NCI-H146 (cell line): ENCODE measurements around the gene TTC28.

ENCODE experiments used
- DNase-seq: peaks from one replicate; lab custom pipeline; 2025; lab: John Stamatoyannopoulos, UW

Gene TTC28

DNA sequence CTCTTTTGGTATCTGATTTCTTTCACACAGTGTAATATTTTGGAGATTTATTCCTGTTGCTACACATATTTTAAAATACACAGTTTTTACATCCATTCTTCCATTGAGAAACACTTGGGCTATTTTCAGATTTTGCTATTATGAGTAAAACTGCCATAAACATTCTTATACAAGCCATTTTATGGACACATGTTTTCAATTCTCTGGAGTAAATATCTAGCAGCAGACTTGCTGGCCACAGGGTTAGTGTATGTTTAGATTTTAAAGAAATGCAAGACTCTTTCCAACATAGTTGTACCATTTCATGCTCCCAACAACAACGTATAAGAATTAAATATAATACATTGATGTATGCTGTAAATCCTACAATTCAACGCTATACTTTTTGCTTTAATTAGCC is 399.8 kb downstream of the TTC28 start:
- DNase-seq, result no peak

DNA sequence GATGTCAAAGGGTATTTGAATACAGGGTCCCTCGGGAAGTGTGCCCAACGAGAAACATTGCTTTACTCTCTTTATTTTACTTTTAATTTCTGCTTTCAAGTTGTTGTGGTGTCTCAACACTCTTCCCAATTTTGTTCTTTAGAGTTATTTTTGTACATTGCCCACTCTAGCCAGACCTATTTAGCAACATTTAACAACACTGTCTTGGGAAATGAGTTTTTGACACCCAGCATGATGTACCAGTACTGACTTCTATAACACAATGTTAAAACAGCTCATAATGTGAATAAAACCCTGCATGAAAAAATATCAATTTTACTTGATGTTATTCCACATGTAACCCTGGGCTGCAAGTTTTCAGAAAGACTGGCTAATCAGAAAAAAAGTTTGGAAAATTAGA is 410.4 kb downstream of the TTC28 start:
- no peak for DNase-seq

DNA sequence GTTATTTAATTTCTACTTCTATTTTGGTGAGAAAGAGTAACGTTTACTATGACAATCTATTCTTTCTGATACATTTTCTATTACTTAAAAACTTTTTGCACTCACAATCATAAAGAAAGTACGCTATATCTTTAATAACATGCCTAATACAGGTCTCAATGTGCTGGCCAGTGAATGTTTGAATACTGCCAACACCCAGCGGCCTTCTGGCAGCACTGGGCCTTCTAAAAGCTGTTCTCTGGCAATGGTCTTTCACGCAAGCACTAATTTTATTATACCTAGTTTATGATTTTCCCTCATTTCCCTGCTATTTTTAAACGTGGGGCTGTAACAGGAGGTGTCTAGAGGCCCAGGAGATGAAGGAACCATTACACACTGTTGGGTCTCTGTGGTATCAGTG is 410.8 kb downstream of the TTC28 start:
- DNase-seq, result no peak

DNA sequence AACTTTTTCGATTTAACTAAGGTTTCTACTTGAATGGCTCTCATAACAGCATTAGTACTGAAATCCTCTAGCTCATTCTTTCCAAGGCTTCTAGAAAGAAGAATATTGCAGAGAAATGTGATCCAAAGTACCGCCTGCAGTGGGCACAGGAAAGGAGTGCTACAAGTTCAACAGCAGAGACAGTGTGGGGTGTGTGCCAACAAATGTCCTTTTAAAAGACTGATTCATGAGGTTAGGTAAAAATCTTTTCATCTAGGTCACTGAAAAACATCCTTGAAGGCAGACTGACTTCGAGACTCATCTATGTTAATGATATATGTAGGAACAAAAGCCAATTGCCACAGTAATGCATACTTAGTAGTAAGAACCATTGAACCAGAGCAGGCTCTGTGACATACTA is 411.5 kb downstream of the TTC28 start:
- DNase-seq, result no peak

DNA sequence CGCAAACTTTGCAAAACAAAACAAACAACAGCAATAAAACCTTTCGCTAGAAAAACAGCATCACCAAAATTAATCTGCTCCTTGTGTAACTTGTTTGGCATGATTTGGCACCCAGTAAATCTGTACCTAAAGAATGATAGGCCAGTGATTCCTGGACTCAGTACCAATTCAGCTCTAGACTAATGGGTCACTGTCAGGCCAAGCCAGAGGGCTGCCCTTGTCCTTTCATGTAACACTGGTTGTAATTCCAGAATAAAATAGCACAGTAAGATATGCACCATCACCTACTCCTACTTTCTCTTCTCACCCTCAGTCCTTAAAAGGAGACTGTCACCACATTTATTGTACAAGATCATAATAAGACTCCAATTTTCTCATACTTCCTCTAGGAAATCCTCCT is 419.0 kb downstream of the TTC28 start:
- DNase-seq, result no peak

DNA sequence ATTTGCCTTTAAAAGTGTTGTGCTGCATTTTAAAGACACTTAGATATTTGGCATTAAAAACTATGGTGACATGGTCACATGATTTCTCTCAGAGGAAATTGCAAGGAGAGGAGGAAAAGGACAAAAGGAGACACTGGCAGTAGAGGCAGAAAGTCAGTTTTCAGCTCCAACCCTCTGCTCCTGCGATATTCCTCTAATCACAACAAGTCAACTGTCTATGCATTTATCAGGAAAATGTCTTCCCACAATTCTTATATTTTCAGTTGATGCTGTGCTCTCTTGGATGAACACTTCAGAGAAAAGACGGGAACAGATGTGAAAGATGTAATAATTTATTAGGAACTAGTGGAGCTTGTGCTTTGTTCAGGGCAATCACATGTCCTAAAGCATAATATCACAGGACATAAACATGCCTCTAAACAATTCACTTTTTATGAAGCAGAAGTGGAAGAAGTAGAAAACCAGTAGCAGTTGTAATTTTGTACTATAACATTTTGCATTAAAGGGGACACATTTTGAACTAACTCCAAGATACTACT is 419.8 kb downstream of the TTC28 start:
- no peak for DNase-seq

DNA sequence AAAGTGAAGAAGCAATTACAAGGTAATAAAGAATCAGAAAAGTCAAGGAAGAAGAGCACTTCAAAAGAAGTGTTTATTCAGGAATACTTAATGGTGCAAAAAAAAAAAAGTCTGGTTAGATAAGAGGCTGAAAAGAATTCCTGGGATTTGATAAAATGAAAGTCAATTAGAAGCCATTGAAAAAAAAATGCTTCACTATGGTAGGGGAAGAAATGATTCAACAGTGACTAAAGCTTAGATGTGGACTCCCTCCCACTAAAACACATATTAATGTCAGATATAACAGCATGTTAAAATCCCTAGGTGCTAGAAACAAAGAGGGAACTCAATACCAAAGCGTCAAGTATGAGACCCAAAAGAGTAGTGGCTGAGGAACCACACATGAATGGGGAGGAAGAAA is 425.2 kb downstream of the TTC28 start:
- no peak for DNase-seq

DNA sequence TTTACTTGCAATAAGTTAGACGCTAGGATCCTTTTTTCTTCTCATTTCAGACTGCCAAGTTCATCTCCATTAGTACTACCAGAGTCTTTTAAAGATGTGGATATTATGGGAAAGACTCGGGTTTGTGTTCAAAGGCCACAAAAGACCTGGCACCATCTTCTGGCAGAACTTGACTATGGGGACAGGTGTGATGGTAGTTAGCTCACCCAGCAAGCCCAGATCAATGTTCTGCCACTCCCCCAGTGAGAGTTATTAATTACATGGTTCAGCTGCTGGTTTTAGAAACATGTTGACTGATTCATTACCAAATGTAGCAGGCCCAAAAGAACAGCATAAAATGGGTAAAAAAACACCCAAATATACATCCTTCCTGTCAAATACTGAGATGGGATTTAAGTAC is 427.1 kb downstream of the TTC28 start:
- peak; percentile 73 for DNase-seq

DNA sequence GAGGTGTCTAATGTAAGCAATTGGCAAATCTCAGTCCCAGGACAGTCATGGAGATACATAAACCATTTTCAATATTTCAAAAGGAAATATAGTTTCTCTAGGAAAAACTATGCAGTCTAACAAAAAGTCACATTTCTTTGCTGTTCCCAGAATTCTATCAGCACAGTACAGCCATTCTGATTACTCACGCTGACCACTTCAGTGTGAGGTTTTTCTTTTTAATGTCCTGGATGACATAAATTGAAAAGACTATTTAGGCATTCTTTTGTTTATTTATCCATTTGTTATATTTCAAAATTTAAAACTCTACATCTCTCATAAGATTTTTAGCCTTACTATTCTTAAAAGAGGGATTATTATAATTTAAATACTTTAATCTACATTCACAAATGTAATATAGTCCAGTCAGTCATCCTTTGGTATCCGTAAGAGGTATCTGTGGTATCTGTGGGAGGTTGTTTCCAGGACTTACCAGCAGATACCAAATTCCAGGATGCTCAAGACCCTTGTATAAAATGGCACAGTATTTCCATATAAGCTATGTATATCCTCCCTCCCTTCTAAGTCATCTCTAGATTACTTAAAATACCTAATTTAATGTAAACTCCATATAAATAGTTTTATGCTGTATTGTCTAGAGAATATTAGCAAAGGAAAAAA is 429.5 kb downstream of the TTC28 start:
- no peak for DNase-seq

DNA sequence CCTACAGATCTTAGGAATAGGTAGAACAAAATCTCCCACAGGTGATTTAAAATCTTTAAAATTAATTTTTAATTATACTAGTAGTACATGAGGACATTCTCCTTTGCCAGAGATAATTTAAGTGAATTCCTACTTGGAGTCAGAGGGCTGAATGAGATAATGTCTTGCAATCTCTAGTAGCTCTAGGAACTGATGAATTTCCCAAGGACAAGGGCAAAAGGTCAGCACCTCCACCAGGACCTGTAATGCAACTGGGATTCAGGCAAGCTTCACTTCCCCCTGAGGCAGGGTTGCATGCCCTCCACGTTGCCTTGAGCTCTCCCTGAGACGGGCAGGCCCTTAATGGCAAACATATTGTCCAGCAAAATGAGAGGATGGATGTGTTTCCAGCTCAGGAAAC is 430.2 kb downstream of the TTC28 start:
- no peak for DNase-seq

DNA sequence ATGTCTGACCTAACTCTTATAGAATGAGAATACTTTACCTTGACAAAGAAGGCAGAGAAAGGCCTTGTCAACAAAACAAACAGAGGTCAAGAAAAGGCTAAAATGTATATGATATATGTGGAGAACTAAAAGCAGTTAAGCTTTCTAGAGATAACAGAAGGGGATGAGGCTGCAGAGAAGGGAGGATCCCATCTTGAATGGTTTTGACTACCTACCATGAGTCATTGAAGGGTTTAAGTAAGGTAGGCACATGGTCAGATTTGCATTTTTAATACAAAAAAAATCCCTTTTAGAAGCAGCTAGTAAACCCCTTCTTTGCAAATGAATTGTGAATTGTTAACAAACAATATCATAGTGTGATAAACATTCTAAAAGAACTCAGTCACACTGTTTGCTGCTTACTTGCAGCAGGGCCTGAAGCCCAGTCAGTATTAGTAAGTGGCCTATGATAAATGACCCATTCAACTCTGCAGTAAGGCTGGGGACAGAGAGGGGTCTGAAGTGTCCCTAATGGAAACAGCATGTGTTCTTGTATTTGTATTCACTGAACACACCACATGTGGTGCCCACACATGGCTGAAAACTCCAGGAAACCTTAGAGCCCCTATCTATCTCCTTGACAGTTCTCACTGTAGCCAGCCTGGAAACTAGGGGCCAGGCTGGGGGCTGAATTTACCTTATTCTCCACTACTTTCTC is 431.8 kb downstream of the TTC28 start:
- DNase-seq, result peak; percentile 74

DNA sequence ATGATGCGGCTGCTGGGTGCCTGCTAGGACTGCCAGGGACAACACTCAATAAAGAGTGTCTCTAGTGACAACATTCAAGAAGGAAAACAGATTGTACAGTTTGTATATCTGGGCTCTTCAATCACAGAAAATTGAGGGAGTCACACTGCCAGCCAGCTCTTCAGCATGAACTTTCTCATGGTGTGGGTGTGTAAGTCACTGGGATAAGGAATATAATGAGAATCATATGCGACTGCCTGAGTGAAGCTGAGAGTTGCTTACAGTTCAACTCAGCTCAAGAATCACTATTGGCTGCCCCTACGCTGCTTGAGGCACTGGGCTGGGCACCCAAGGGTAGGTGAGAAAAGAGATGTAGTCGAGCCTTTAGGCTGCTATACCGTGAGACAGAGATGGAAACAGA is 432.5 kb downstream of the TTC28 start:
- DNase-seq, result no peak

DNA sequence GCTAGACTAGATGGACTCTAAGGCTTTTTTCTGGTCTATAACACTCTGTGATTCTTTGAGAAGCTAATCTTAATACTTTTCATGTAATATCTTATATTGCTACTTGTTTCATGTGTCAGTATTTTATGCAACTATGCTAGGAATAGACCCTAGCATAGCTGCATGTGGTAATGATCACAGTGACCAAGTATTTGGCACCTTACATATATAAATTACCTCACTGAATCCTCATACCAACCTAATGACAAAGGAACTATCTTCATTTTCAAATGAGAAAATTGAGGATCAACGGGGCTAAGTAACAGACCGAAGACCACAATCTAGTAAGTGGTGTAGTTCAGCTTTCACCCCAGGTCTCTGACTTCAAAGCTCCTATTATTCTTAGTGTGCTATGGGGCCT is 433.2 kb downstream of the TTC28 start:
- no peak for DNase-seq

DNA sequence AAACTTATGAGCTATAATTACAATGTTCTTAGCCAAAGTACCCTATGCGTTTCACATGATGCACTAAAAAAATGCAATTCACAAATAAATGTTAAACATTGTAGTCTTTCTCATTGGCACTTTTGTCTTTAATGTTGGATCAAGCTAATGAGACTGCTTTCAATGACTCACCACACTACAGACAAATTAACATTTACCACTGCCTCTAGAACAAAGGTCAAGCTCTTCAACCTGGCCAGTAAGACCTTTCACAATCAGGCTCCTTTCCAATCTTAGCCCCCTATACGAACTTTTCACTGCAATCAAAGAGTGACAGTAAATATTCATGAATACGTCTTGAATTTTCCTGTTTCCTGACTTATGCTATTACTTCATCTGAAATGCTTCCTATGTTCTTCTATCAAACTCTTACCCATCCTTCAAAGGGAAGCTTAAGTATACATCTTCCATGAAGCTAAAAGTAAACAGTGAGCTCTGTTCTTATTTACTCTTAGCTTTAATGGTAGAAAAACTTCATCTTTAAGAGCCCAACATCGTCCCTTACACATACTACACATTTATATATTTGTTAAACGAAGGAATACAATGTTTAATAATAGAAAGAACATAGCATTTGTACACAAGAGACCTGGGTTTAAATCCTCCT is 433.9 kb downstream of the TTC28 start:
- no peak for DNase-seq

DNA sequence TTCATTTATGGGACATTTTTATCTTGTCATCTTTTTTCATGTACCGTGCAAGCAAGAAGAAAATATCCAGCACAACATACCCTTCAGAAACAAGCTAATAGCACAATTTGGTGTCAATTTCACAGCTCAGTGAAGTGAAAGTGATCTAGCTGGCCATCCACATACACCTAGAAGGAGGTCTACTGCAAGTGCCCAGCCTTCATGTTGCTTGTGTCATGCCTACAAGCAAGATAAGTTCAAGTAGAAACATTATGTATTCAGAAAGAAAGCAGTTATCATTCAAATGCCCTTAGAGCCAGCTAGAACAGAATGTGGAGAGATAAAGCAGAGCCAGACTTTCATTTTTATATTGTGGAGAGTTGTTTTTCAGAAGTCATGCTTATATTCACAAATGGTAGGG is 434.9 kb downstream of the TTC28 start:
- no peak for DNase-seq

DNA sequence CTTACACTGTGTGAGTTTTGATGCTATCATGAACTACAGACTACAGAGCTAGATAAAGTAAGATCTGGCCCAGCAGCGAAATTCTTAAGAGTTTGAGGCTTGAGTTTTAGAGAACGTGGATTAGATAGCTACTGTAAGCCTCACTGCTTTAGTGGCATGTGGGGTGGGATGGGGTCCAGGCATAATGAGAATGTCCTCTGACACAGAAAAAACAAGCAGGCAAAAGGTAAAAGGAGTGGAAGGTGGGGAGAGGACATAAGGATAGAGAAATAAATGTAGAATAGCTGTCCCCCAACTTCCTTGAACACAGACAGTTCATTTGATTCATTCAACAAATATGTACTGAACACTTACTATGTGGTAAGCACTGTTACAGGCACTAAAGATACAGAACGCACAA is 436.1 kb downstream of the TTC28 start:
- no peak for DNase-seq

DNA sequence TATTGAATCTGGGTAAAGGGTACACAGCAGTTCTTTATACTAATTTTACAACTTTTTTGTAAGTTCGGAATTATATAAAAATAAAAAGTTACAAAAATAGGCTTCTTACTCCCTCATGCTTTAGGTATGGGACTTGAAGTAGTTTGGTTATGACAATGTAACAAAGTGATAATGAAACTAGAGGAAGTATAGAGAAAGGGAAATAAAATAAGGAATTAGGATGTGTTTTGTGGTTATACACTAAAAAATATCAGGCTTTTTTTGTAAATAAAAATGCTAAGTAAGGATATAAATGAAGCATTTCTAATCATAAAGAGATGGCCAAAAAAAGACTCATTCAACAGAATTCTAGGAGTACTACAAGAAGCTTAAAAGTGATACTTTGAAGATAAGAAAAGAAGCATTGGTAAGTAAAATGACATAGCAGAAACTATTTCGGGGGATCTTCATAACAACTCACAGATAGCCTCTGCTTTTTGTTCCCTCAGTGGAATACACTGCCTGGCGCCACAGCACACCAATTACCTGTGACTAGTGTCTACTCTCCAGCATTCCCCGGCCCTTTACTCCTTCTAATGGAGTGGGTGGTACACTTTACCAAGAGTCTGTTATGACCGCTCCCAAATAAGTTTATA is 437.9 kb downstream of the TTC28 start:
- DNase-seq, result no peak

DNA sequence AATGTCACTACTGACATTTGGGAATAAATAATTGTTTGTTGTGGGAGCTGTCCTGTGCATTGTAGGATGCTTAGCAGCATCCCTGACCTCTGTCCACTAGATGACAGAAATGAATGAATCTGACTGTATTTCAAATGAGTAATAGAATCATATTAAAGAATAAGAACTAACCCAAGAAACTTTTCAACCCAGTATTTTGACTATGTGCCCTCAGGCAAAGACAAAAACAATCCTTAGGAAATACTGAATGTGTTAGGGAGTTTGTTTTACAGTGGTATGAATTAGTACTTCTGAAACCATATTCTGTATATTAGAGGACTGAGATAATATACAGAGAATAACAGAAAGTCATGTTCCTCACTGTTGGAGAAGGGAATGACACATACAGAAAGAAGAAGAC is 439.7 kb downstream of the TTC28 start:
- no peak for DNase-seq

DNA sequence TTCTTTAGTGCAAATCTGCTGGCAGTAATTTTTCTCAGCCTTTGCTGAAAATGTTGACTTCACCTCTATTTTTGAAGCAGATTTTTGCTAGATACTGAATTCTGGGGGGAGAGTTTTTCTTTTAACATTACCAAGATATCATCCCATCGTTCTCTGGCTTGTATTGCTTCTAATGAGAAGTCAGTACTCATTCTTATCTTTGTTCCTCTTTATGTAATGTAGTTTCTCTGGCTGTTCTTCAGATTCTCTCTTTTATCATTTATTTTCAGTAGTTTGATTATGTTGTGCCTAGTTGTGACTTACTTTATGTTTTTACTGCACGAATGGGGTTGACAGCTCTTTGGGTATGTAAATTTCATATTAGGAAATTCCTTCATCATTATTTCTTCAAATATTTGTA is 441.9 kb downstream of the TTC28 start:
- DNase-seq, result no peak

DNA sequence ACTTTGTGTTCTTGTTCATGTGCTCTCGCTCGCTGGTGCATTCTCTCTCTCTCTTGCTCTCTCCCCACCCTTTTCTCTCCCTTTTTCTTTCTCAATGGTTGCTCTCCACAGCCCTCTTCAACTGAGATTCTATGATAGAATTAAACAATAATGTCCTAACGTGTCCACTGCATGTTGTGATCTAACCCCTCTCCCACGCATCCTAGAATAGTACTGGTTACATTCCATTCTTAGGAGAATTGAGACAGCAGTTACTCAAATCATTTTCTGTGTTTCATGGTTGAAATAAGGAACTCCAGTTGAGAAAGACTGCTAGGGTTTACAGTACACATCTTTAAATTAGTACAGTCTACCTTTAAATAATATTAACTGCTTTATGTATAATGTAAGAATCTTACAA is 442.5 kb downstream of the TTC28 start:
- no peak for DNase-seq

DNA sequence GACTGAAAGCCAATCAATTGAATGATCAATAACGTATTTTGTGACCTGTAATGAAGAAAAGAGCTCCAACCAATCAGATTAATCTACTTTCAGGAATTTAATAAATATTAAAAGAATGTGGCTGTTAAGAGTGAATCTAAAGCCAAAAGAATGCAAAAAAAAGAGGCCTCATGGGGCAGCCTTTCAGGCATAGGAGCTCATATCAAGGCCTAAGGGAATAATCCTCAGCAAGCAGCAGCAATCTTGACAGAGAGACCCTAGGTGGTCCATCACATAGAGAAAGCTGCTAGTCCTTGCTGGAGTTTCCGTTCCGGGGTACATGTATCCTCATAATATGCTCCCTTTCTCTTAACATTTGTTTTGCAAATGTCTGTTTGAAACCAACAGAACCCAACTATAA is 447.4 kb downstream of the TTC28 start:
- no peak for DNase-seq

DNA sequence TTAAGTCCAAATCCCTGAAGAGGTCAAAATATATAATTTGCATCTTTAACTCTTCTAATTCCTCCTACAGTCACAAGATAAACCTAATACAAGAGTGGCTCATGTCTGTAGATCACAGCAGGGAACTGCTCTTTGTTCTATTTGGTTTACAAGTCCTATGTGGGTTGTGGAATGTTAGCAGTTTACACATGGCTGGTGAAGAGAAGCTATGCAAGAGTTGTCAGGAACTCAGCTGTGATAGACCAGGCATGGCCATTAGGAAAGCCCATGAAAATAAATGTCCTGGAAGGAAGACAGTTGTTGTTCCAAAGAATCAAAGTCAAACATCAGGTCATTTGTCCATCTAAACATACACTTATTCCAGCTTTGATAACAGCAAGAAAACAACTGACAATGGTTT is 448.2 kb downstream of the TTC28 start:
- DNase-seq, result peak; percentile 36

DNA sequence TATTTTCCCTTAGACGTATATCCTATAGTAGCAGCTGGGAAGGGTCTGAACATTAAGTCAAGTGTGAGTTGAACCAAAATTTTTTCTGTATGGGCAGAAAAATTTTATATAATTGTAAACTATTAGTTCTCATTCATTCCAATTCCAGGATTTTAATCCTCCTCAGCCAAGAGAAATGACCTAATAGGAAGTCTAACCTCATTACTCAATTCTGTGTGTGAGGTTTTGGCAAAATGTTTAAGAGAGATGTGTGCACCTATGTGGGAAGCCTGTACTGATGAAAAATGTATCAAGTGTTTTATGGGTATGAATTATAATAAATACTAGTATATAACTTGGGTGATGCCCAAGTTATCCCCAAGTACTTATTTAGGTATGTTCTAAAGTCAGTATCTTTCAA is 449.0 kb downstream of the TTC28 start:
- DNase-seq, result no peak
